ENCODE measurements around the gene MED22. TPM values are rescaled to one million over a fixed set of nuclear protein-coding genes. Genes with fewer than 3 reads are reported as not detected.
"Not testable (repeated sequence)": the region's sequence is repeated elsewhere in the genome, so short reads cannot be mapped to it uniquely, and the experiment has no call there.

MED22 gene
- polyA plus RNA-seq, 5 donors, result 20.0 to 29.5 (median 25.4) TPM

- DNase-seq, result no peak
Measured at GRCh38 chr9:133315997-133316396, 31.9 kb downstream of the MED22 start.

- DNase-seq, result no peak
Measured at GRCh38 chr9:133309608-133310007, 38.3 kb downstream of the MED22 start.

DNA sequence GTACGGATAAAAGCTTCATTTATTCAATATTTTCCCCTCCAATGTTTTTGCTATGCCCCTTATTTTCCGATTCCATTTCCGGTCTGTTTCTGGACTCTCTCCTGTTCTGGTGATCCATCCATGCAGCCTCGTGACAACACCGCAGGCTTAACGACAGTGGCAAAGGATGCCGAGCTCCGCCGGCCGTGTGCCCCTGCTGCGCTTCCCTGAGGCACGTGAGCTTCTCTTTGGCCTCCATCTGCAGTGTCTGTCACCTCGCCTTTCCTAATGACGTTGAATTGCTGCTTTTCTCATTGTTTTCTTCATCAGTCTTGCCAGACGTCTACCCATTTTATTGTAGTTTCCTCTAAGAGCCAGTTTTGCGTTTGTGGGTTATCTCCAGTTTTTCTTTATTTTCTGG, 40.6 kb downstream of the MED22 start:
- no peak for DNase-seq

- no peak for DNase-seq
Measured at GRCh38 chr9:133306242-133307204, 41.4 kb downstream of the MED22 start.

DNA sequence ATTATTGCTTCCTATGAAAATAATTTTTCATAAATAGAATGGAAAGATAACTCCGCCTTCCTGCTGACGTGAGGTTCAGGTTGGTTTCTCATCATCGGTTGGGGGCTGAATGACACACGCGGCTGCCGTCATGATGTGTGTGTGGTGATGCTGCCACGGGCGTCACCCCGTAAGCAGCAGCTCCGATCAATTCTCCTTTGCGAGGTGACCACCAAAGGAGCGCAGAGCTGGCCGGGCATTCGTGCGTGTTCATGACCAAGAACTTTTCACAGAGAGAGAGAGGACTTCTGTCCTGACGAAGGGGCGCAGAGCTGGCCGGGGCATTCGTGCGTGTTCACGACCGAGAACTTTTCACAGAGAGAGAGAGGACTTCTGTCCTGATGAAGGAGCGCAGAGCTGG, 42.2 kb downstream of the MED22 start:
- no peak for DNase-seq

DNA sequence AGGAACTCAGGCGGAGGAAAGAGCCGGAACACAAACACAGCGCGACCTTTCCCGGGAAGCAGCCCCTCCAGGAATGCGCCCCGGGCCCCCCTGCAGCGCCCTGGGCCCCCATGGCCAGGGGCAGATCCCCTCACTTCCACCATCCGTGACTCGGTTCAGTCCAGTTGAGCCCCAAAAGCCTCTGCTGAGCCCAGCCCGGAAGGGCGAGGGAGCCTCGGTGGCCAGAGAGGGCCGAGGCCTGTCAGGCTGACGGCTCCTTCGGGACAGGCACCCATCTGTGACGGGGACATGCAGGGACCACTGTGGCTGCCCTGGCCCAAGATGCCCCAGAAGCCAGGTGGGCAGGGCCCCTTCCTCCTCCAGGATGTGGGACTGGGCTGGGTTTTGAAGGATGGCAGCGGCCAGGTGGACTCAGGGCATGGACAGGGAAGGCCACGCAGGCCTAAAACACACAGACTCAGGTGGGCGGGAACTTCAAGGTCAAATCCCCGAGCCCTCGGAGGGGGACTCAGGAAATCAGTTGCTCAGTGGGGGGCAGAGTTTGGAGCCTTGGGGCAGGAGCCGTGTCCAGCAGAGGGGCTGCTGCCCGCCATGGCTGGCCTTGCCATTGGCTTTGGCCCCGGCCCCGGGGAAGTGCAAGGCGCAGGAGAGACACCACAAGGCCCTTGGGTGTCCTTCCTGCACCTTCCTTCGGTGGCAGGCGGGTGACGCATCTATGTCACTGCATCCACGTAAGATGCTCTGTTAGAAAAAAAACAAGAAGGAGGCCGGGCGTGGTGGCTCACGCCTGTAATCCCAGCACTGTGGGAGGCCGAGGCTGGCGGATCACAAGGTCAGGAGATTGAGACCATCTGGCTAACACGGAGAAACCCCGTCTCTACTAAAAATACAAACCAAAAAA, 43.2 kb downstream of the MED22 start:
- no peak for DNase-seq

GRCh38 chr9:133304158-133304470, 43.8 kb downstream of the MED22 start:
- DNase-seq, result no peak

DNA sequence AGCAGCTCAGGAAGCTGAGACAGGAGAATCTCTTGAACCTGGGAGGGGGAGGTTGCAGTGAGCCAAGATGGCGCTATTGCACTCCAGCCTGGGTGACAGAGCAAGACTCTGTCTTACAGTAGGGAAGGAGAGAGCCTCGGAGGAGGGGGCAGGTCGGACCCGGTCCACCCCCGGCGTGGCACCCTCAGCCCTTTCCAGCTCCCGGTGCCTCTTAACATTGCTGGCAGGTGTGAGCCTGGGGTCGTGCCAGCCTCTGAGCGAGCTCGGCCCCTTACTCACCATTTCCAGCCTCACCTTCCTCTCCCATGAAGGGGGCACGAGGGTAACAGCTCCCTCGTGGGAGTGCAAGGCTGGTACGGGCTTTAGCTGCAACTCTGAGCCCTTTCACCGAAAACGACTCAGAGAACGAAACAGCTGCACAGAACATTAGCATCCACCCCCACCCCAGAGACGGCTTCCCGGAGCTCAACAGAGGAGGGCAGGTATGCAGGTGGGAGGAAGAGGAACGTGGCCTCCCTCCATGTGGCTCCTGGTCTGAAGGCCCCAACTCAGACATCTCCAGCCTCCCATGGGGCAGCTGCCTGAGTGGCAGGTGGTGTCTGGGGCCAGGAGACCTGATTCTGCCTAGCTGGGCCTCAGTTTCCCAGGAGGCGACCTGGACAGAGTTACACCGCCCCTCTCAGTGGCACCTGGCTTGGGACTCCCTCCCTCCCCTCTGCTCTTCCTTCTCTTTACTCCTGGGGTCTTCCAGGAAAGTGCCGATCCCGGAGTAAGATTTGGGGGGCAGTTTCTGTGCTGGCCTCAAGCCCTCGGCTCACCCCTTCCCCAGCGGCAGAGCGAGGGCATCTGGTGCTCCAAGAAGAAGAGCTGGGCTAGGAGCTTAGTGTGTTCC, 44.4 kb downstream of the MED22 start:
- no peak for DNase-seq

GRCh38 chr9:133301253-133302230, 46.4 kb downstream of the MED22 start:
- DNase-seq, result no peak

- not testable (repeated sequence) for DNase-seq
Measured at GRCh38 chr9:133299996-133300395, 47.9 kb downstream of the MED22 start.

GRCh38 chr9:133294257-133294656, 53.7 kb downstream of the MED22 start:
- no peak for DNase-seq

DNA sequence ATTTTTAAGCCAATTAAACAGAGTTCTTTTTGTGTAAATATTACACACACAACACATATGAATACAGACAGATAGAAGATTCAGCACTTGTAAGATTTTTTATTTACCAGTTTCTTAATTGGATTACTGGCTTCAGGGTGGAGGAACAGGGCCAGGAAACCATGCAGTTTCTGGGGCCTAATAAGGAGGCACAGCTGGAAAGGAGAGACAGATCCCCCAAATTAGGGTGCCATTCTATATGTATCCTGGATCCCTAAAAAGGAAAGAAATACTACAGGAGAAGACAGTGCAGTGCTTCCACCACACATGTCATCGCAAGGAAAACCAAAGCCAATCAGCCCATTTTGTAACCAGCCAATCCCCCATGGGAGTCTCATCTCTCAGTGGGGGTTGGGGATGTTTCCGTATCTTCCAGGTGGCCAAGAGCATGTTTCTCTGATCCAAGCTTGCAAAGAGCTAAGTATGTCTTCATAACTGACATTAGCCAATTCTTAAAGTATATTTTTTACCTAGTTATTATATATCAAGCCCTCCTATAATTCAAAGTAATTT, 57.1 kb downstream of the MED22 start:
- no peak for DNase-seq

Other genes with a start within 250 kb of the MED22 start
- gene RALGDS, start 226.9 kb downstream of the MED22 start, polyA plus RNA-seq (ENCODE audit: insufficient read depth in 1 of 5, insufficient read length in 5 of 5, low replicate concordance in 1 of 5), result 10 to 100 TPM; 39.2 to 53.3 (median 47.0) TPM
- 1 to 10 TPM; 2.9 to 6.0 (median 4.0) TPM for gene GBGT1, start 184.2 kb downstream of the MED22 start, polyA plus RNA-seq (ENCODE audit: insufficient read depth in 1 of 5, insufficient read length in 5 of 5, low replicate concordance in 1 of 5)
- gene OBP2B, start 138.9 kb downstream of the MED22 start, polyA plus RNA-seq (ENCODE audit: insufficient read depth in 1 of 5, insufficient read length in 5 of 5, low replicate concordance in 1 of 5), result not detected
- gene ABO, start 72.9 kb downstream of the MED22 start, polyA plus RNA-seq (ENCODE audit: insufficient read depth in 1 of 5, insufficient read length in 5 of 5, low replicate concordance in 1 of 5), result 1 to 10 TPM; 3.9 to 7.2 (median 5.1) TPM
- gene SURF6, start 11.9 kb downstream of the MED22 start, polyA plus RNA-seq (ENCODE audit: insufficient read depth in 1 of 5, insufficient read length in 5 of 5, low replicate concordance in 1 of 5), result 10 to 100 TPM; 20.7 to 33.5 (median 27.1) TPM
- 1,000 to 10,000 TPM; 2,763 to 3,382 (median 3,157) TPM for gene RPL7A, start 87 bp upstream of the MED22 start, polyA plus RNA-seq (ENCODE audit: insufficient read depth in 1 of 5, insufficient read length in 5 of 5, low replicate concordance in 1 of 5)
- gene SURF1, start 8.4 kb upstream of the MED22 start, polyA plus RNA-seq (ENCODE audit: insufficient read depth in 1 of 5, insufficient read length in 5 of 5, low replicate concordance in 1 of 5), result 10 to 100 TPM; 25.8 to 35.0 (median 32.3) TPM
- 10 to 100 TPM; 14.8 to 24.5 (median 15.6) TPM for gene SURF2, start 8.4 kb upstream of the MED22 start, polyA plus RNA-seq (ENCODE audit: insufficient read depth in 1 of 5, insufficient read length in 5 of 5, low replicate concordance in 1 of 5)
- 100 to 1,000 TPM; 103 to 152 (median 120) TPM for gene SURF4, start 27.9 kb upstream of the MED22 start, polyA plus RNA-seq (ENCODE audit: insufficient read depth in 1 of 5, insufficient read length in 5 of 5, low replicate concordance in 1 of 5)
- 1 to 10 TPM; 2.6 to 4.9 (median 3.5) TPM for gene STKLD1, start 28.2 kb upstream of the MED22 start, polyA plus RNA-seq (ENCODE audit: insufficient read depth in 1 of 5, insufficient read length in 5 of 5, low replicate concordance in 1 of 5)
- 10 to 100 TPM; 23.0 to 31.4 (median 29.3) TPM for gene REXO4, start 69.9 kb upstream of the MED22 start, polyA plus RNA-seq (ENCODE audit: insufficient read depth in 1 of 5, insufficient read length in 5 of 5, low replicate concordance in 1 of 5)
- 10 to 100 TPM in 1 of 5 donors, 1 to 10 TPM in 4; 5.3 to 10.3 (median 8.5) TPM for gene ADAMTS13, start 74.2 kb upstream of the MED22 start, polyA plus RNA-seq (ENCODE audit: insufficient read depth in 1 of 5, insufficient read length in 5 of 5, low replicate concordance in 1 of 5)
- gene CACFD1, start 111.8 kb upstream of the MED22 start, polyA plus RNA-seq (ENCODE audit: insufficient read depth in 1 of 5, insufficient read length in 5 of 5, low replicate concordance in 1 of 5), result 10 to 100 TPM; 14.0 to 35.6 (median 22.3) TPM
- gene SLC2A6, start 131.0 kb upstream of the MED22 start, polyA plus RNA-seq (ENCODE audit: insufficient read depth in 1 of 5, insufficient read length in 5 of 5, low replicate concordance in 1 of 5), result 1 to 10 TPM; 1.8 to 5.9 (median 2.8) TPM
- 1 to 10 TPM in 1 of 5 donors, under 1 TPM in 2, not detected in 2; 0.31 to 3.5 (median 0.37) TPM for gene MYMK, start 176.8 kb upstream of the MED22 start, polyA plus RNA-seq (ENCODE audit: insufficient read depth in 1 of 5, insufficient read length in 5 of 5, low replicate concordance in 1 of 5)
- gene ADAMTSL2, start 186.6 kb upstream of the MED22 start, polyA plus RNA-seq (ENCODE audit: insufficient read depth in 1 of 5, insufficient read length in 5 of 5, low replicate concordance in 1 of 5), result 10 to 100 TPM in 2 of 5 donors, 1 to 10 TPM in 3; 6.3 to 20.3 (median 9.3) TPM

Data from right lung (tissue), 5 donors.